ENCODE data around the gene ANP32B.

- TF ChIP-seq CTCF (IDR thresholded peaks at IDR 0.05) = peak; percentile 42 to 80 (median 62)
- no peak for TF ChIP-seq POLR2A (IDR thresholded peaks at IDR 0.05)
Observed at GRCh38 chr9:97954550-97954989, 28.6 kb upstream of the ANP32B start.
